HG02973 (cell line): ENCODE data around the gene MOK.
"Not testable (repeated sequence)": the region's sequence is repeated elsewhere in the genome, so short reads cannot be mapped to it uniquely, and the experiment has no call there.

Experiments used
- ATAC-seq: cut with Tn5 transposase; IDR thresholded peaks from one replicate; pipeline ENCODE4 v1.9.1; 2021; ENCODE audit warnings: moderate library complexity; ENCODE audit not compliant: unreplicated experiment

The MOK gene, protein sequence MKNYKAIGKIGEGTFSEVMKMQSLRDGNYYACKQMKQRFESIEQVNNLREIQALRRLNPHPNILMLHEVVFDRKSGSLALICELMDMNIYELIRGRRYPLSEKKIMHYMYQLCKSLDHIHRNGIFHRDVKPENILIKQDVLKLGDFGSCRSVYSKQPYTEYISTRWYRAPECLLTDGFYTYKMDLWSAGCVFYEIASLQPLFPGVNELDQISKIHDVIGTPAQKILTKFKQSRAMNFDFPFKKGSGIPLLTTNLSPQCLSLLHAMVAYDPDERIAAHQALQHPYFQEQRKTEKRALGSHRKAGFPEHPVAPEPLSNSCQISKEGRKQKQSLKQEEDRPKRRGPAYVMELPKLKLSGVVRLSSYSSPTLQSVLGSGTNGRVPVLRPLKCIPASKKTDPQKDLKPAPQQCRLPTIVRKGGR

GRCh38 chr14:102304611-102305506 is at the start of gene MOK:
TSS of gene MOK (minus strand) at chr14:102305164. CDS start at chr14:102304968, 196 bp downstream.
- ATAC-seq, result peak; percentile 91

- ATAC-seq, result no peak
Measured at GRCh38 chr14:102353126-102353619, 48.2 kb upstream of the MOK start.

DNA sequence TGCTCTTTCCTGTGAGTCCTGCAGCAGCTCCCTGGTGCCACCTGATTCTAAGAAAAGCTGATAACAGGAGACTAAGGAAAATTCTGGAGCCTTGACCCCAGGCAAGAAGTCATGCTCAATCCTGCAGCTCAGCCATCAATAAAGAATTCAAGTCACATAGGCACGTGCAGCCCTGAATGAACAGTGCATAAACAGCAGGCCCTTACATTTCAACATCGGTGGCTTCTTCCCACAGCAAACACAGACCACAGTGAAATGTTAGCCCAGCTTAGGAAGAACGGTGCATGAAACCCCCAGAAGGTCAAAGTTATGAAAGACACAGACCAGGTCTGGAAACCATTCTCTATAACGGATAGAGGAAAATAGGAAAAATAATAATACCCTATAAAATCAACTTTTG is 47.2 kb upstream of the MOK start:
- ATAC-seq, result no peak

GRCh38 chr14:102351593-102351992 is 46.6 kb upstream of the MOK start:
- not testable (repeated sequence) for ATAC-seq

GRCh38 chr14:102351023-102351422 is 46.1 kb upstream of the MOK start:
- ATAC-seq, result no peak

DNA sequence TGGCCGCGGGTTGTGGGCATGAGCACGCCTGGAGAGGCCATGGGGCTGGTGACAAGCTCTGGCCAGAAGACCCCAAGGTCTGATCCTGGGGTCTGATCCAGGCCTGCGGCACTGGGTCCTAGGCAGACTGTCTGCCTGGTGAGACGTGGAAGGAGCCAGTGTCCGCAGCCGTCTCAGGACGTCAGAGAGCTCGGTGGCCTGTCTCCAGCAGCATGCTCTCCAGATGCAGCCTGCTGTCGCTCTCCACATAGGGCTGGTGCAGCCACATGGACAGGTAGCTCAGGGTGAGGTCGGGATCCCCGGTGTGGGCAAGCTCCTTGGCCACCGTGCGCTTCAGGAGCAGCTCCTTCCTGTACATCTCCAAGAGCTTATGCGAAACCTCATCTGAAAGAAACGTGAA is 43.4 kb upstream of the MOK start:
- ATAC-seq, result no peak

- ATAC-seq, result no peak
Measured at GRCh38 chr14:102346645-102347044, 41.7 kb upstream of the MOK start.

DNA sequence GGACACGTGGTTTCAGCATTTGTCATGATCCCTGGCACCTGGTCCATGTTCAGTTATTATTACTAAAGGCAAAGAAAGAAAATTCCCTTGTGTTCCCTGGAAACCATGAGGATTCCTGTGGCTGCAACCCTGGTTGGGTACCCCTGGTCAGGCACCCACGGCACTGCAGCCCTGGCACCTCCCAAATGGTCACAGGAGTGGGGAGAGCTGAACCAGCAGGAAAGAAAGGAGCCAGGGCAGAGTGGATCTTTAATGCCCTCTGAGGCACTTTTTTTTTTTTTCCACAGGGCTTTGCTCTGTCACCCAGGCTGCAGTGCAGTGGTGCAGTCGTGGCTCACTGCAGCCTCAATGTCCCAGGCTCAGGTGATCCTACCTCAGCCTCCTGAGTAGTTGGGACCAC is 40.3 kb upstream of the MOK start:
- no peak for ATAC-seq

- no peak for ATAC-seq
Measured at GRCh38 chr14:102344485-102344884, 39.5 kb upstream of the MOK start.

DNA sequence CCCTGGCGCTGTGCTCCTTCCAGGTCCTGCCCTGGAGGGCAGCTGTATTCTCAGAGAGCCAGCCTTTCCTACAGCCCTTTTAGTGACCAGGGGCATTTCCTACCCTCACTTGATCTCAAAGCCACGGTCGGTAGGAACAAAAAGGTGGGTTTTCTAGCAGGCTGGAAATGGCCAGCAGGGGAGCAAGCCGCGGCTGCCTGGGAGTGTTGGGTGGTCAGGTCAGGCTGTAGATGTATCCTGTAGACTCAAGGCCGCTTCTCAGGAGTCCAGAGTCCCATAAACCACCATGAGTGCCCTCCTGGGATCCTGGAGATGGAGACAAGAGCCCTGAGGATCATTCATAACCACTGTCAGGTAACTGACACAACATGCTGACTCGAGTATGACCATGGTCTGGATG is 39.1 kb upstream of the MOK start:
- no peak for ATAC-seq

DNA sequence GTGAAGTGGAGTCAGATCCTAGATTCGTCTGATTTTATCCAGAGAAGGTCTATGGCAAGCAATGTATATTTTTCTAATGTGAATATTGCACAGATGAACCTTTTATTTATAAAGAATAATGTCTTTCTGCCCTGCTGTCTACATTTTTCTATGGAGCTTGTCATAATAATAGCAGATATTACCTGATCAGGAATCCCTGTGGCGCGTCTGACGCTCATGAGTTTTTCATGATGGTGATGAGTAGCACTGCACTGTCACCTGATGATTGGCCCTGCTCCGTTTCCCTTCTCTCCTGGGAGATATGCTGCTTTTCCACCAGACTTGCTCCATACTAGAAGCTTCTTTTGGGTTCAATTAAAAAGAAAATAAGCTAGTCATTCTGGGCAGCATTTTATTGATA is 37.3 kb upstream of the MOK start:
- no peak for ATAC-seq

DNA sequence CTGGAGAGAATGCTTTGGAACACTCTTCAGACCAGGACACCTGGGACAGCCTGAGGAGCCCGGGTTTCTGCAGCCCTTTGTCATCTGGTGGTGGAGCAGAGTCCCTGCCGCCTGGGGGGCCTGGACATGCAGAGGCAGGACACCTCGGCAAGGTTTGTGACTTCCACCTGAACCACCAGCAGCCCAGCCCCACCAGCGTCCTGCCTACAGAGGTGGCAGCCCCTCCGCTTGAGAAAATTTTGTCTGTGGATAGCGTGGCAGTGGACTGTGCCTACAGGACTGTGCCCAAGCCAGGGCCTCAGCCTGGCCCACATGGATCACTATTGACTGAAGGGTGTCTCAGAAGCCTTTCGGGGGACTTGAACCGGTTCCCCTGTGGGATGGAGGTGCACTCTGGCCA is 36.6 kb upstream of the MOK start:
- no peak for ATAC-seq

GRCh38 chr14:102338724-102339123 is 33.8 kb upstream of the MOK start:
- ATAC-seq, result no peak

- no peak for ATAC-seq
Measured at GRCh38 chr14:102335163-102335562, 30.2 kb upstream of the MOK start.

DNA sequence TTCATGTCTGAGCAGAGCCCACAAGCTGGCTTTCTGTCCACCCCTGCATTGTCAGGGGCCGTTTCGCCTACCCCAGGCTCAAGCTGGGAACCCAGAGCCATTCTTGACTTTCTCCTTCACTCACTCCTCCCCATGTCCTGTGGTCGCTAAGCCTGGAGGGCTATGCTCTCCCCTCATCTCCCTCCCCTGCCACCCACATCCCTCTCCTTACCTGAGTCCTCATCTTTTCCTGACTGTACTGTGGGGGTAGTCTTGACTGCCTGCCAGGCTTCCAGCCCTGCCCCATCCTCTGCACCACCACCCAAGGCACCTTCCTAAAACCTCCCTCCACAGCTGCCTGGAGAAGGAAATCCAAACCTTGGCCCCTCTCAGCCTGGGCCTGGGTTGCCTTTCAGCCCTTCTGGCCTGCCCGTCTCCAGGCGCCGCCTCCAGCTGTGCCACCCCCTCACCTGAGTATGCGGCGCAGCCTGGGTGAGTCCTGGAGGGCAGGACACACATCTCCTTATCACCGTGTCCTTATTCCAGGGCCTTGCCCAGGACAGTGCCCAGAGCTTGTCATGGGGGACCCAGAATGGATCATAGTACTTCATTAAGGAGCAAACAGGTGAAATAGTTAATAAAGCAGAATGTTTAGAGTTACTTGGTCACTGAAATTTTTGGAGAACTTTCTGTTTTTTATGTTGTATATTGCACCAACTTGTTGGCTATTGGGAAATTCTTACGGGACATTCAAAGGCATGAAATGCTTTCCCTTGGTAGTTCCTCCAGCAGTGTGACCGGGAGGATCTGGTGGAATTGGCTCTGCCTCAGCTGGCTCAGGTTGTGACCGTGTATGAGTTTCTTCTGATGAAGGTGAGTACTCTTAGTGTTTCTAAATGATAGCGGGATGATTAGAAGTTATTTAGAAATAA is 29.1 kb upstream of the MOK start:
- ATAC-seq, result no peak

DNA sequence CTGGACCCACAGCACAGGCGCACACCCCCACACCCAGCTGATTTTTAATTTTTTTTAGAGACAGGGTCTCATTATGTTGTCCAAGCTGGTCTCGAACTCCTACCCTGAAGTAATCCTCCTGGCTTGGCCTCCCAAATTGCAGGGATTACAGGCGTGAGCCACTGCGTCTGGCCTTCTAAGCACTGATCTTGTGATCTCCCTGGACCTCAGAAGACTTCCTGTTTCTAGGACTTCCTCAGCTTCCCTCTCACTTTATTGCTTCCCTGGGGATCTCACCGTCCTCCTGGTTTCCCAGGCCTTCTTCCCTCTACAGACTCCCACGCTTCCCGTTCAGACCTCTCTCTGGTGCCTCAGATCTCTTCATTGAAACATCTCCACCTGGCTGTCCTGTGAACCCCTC is 28.4 kb upstream of the MOK start:
- no peak for ATAC-seq

GRCh38 chr14:102330806-102331205 is 25.8 kb upstream of the MOK start:
- ATAC-seq, result no peak

DNA sequence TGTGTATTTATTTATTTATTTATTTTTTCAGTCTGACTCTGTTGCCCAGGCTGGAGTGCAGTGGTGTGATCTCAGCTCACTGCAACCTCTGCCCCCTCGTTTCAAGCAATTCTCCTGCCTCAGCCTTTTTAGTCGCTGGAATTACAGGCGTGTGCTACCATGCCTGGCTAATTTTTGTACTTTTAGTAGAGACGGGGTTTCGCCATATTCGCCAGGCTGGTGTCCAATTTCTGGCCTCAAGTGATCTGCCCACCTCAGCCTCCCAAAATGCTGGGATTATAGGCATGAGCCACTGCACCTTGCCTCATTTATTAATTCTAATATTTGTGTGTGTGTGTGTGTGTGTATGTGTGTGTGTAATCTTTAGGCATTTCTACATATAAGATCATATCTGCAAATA is 24.4 kb upstream of the MOK start:
- ATAC-seq, result not testable (repeated sequence)

DNA sequence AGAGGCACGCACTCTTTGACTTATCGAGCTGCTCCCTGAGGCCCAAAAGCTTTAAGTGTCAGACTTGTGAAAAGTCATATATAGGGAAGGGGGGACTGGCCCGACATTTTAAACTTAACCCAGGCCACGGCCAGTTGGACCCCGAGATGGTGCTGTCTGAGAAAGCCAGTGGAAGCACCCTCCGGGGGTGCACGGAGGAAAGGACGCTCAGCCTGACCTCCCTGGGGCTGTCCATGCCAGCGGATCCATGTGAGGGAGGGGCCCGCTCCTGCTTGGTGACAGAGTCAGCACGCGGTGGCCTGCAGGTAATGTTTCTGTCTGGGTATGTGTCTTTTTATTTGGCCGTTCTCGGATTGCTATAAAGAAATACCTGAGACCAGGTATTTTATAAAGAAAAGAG is 21.6 kb upstream of the MOK start:
- ATAC-seq, result no peak

- no peak for ATAC-seq
Measured at GRCh38 chr14:102325791-102326345, 20.9 kb upstream of the MOK start.
